PC-9 (cell line): ENCODE measurements around the gene EPS8L3. TPM values are rescaled to one million over a fixed set of nuclear protein-coding genes. Genes with fewer than 3 reads are reported as not detected.
A peak's percentile ranks its signal among the peaks of the same experiment; 100 is the strongest.

Source experiments
- BruUV-seq: library from RNA; stranded (reverse); fragments of 400-500 nt; replicated peaks from 2 replicates; lab custom pipeline; 2021; lab: Mats Ljungman, UMichigan
- CTCF ChIA-PET: fragments of 300-600 bp; sonication (Branson Sonifier 250); formaldehyde crosslinking; loops from one replicate; lab custom pipeline; 2022; ENCODE audit warnings: antibody characterized with exemption; lab: Charles Lee
- POLR2A ChIA-PET: fragments of 300-600 bp; sonication (Branson Sonifier 250); formaldehyde crosslinking; loops from one replicate; lab custom pipeline; 2022; ENCODE audit warnings: antibody characterized with exemption; ENCODE audit not compliant: unreplicated experiment; lab: Charles Lee
- DNase-seq, 2 experiments: peaks; one replicate each; pipeline versions ENCODE4 v3.0.0 to v3.0.0-alpha.2; 2015 to 2022; ENCODE audit warnings: mixed read lengths in 1 of 2
- H2AFZ ChIP-seq: fragments of 200-600 bp; sonication (generic); 2 replicates; pipeline ENCODE4 v1.8.1; 2017; ENCODE audit warnings: antibody characterized with exemption
- H3F3A ChIP-seq: fragments of 200-600 bp; sonication (generic); 2 replicates; pipeline ENCODE4 v1.8.1; 2017; ENCODE audit warnings: antibody characterized with exemption, mild to moderate bottlenecking, low read depth; ENCODE audit not compliant: insufficient read depth
- H3K27ac ChIP-seq: fragments of 200-600 bp; sonication (generic); 2 replicates; pipeline ENCODE4 v1.6.1; 2016; ENCODE audit warnings: mixed run types
- H3K27me3 ChIP-seq: fragments of 200-600 bp; sonication (generic); 2 replicates; pipeline ENCODE4 v1.6.1; 2016; ENCODE audit warnings: low read depth, mixed run types; ENCODE audit not compliant: insufficient read depth
- H3K36me3 ChIP-seq: fragments of 200-600 bp; sonication (generic); 2 replicates; pipeline ENCODE4 v1.6.1; 2016; ENCODE audit warnings: low read depth, mixed run types
- H3K4me1 ChIP-seq: fragments of 200-600 bp; sonication (generic); replicated peaks from 2 replicates; pipeline ENCODE4 v1.6.1; 2016; ENCODE audit warnings: mixed run types; ENCODE audit not compliant: insufficient read depth
- H3K4me2 ChIP-seq: fragments of 200-600 bp; sonication (generic); 2 replicates; pipeline ENCODE4 v1.6.1; 2017; ENCODE audit warnings: mixed run types
- H3K4me3 ChIP-seq: fragments of 200-600 bp; sonication (generic); 2 replicates; pipeline ENCODE4 v1.6.1; 2016; ENCODE audit warnings: mixed run types
- H3K79me2 ChIP-seq: fragments of 200-600 bp; sonication (generic); 2 replicates; pipeline ENCODE4 v1.6.1; 2017; ENCODE audit warnings: low read depth, mixed run types
- H3K9me2 ChIP-seq: fragments of 200-600 bp; sonication (generic); 2 replicates; pipeline ENCODE4 v1.8.1; 2017; ENCODE audit warnings: mild to moderate bottlenecking; ENCODE audit not compliant: insufficient read depth
- H3K9me3 ChIP-seq: fragments of 200-600 bp; sonication (generic); 2 replicates; pipeline ENCODE4 v1.8.1; 2016; ENCODE audit warnings: low read depth; ENCODE audit not compliant: insufficient read depth
- H4K20me1 ChIP-seq: fragments of 200-600 bp; sonication (generic); 2 replicates; pipeline ENCODE4 v1.8.1; 2017; ENCODE audit not compliant: insufficient read depth
- CTCF ChIP-seq: fragments of 200-600 bp; sonication (generic); conservative IDR thresholded peaks from 2 replicates; pipeline ENCODE4 v1.6.1; 2017; ENCODE audit warnings: mixed run types, antibody characterized with exemption, mild to moderate bottlenecking, moderate library complexity
- EZH2 ChIP-seq: fragments of 200-600 bp; sonication (generic); IDR thresholded peaks from 2 replicates; pipeline ENCODE4 v1.8.0; 2017; ENCODE audit warnings: antibody characterized with exemption, low read depth
- intact Hi-C: fragments of 100-400 bp; cut with micrococcal nuclease; formaldehyde crosslinking; loops from one replicate; pipeline ENCODE4 v1.10.0; 2022; ENCODE audit not compliant: unreplicated experiment
- total RNA-seq: library from RNA; stranded (reverse); gene quantifications from 2 replicates; pipeline ENCODE4 v1.2.3, GENCODE V29; 2021

The EPS8L3 gene
- total RNA-seq, 1 experiment from 2014 or later, result 1.2 TPM

GRCh38 chr1:109765483-109765815 is 1.7 kb upstream of the EPS8L3 start:
- DNase-seq, result no peak
- H3K4me3 ChIP-seq, result no peak overlapping the region
- peaks cover 23% of the 10 kb centered on the region for H3K4me1 ChIP-seq
- 0 out of 2 replicates have a peak, but pooled peaks cover 8% of the 10 kb centered on the region for H3F3A ChIP-seq
- no peak overlapping the region for H3K27ac ChIP-seq
- ChIA-PET POLR2A (no interaction called here), CTCF (no interaction called here)
- H3K27me3 ChIP-seq, result no peaks in the 10 kb centered on the region
- H3K9me2 ChIP-seq, result no peaks in the 10 kb centered on the region
- no peaks in the 10 kb centered on the region for H4K20me1 ChIP-seq
- TF ChIP-seq EZH2, result no peak
- no peak for TF ChIP-seq CTCF
- H3K36me3 ChIP-seq, result no peaks in the 10 kb centered on the region
- no peaks in the 10 kb centered on the region for H3K9me3 ChIP-seq
- intact Hi-C loops, result no loop called here
- no peak overlapping the region for H2AFZ ChIP-seq
- no TSS peak for BruUV-seq
- no peak overlapping the region for H3K4me2 ChIP-seq
- no peaks in the 10 kb centered on the region for H3K79me2 ChIP-seq

- no peaks in the 10 kb centered on the region for H3K36me3 ChIP-seq
- H2AFZ ChIP-seq, result no peak overlapping the region
- no peaks in the 10 kb centered on the region for H4K20me1 ChIP-seq
- no peaks in the 10 kb centered on the region for H3K9me3 ChIP-seq
- ChIA-PET POLR2A (no interaction called here), CTCF (no interaction called here)
- no TSS peak for BruUV-seq
- no peak overlapping the region for H3K27ac ChIP-seq
- peaks cover 23% of the 10 kb centered on the region for H3K4me1 ChIP-seq
- H3F3A ChIP-seq, result 0 out of 2 replicates have a peak, but pooled peaks cover 8% of the 10 kb centered on the region
- TF ChIP-seq CTCF (no peak), EZH2 (no peak)
- no peak for DNase-seq
- H3K4me2 ChIP-seq, result no peak overlapping the region
- no peaks in the 10 kb centered on the region for H3K27me3 ChIP-seq
- H3K79me2 ChIP-seq, result no peaks in the 10 kb centered on the region
- intact Hi-C loops, result no loop called here
- no peak overlapping the region for H3K4me3 ChIP-seq
- no peaks in the 10 kb centered on the region for H3K9me2 ChIP-seq
Observed at GRCh38 chr1:109764561-109765482, 1.1 kb upstream of the EPS8L3 start.

GRCh38 chr1:109762821-109763645 is 690 bp downstream of the EPS8L3 start:
- BruUV-seq, result no TSS peak
- TF ChIP-seq CTCF (no peak), EZH2 (no peak)
- H2AFZ ChIP-seq, result 0 out of 2 replicates have a peak overlapping the region, but pooled peaks have one; percentile 16

More at GRCh38 chr1:109762821-109763645, 690 bp downstream of the EPS8L3 start:
- Histone ChIP-seq H3K36me3 (no peaks in the 10 kb centered on the region), H3K4me3 (no peak overlapping the region), H3K4me1 (peaks cover 16% of the 10 kb centered on the region), H3K9me3 (no peaks in the 10 kb centered on the region), H4K20me1 (no peaks in the 10 kb centered on the region), H3K9me2 (no peaks in the 10 kb centered on the region), H3K79me2 (no peaks in the 10 kb centered on the region), H3K4me2 (peak overlapping the region; percentile 47), H3K27ac (peak overlapping the region; percentile 29; the same call in 1 of the 2 replicates), H3K27me3 (no peaks in the 10 kb centered on the region), H3F3A (0 out of 2 replicates have a peak, but pooled peaks cover 8% of the 10 kb centered on the region)
- CTCF ChIA-PET, result no interaction called here
- DNase-seq, result peak; percentile 31 to 88
- POLR2A ChIA-PET, result no interaction called here
- intact Hi-C loops, result no loop called here
